ENCODE measurements around the gene FAM118A.
A peak's percentile ranks its signal among the peaks of the same experiment; 100 is the strongest.

Gene FAM118A

DNA sequence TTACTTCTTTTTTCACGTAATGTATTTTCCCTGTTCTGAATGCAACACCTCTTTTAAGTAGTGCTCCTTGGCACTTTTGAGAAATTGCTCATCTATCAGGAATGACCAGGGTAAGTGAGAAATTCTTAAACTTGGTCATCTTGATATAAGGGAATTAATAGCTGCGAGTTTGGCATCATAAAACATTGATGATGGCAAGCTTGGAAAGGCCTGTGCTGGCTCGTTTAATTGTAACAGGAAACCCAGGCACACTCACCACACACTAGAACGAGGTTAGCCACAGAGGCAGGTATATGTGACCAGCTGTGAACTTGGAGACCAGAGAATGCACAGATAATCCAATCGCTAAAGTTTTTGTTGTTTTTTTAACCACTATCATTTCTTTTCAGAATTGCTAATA, 24.3 kb downstream of the FAM118A start:
- TF ChIP-seq, protein P1, sequence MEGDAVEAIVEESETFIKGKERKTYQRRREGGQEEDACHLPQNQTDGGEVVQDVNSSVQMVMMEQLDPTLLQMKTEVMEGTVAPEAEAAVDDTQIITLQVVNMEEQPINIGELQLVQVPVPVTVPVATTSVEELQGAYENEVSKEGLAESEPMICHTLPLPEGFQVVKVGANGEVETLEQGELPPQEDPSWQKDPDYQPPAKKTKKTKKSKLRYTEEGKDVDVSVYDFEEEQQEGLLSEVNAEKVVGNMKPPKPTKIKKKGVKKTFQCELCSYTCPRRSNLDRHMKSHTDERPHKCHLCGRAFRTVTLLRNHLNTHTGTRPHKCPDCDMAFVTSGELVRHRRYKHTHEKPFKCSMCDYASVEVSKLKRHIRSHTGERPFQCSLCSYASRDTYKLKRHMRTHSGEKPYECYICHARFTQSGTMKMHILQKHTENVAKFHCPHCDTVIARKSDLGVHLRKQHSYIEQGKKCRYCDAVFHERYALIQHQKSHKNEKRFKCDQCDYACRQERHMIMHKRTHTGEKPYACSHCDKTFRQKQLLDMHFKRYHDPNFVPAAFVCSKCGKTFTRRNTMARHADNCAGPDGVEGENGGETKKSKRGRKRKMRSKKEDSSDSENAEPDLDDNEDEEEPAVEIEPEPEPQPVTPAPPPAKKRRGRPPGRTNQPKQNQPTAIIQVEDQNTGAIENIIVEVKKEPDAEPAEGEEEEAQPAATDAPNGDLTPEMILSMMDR (IDR thresholded peaks at IDR 0.05) = no peak
- H3K4me1 ChIP-seq = peaks cover 3% of the 10 kb centered on the region
- no peaks in the 10 kb centered on the region for H3K9me3 ChIP-seq (ENCODE audit: control insufficient read depth, low read length)
- no peak overlapping the region for H3K4me3 ChIP-seq (ENCODE audit: low read depth, low read length)
- H3K79me2 ChIP-seq = no peaks in the 10 kb centered on the region
- no peak overlapping the region for H3K9ac ChIP-seq
- H3K4me2 ChIP-seq (ENCODE audit: low read length) = no peak overlapping the region
- no peaks in the 10 kb centered on the region for H3K27me3 ChIP-seq (ENCODE audit: control insufficient read depth, insufficient read depth, low read length)
- no peak overlapping the region for H2AFZ ChIP-seq
- no peak overlapping the region for H3K27ac ChIP-seq
- no peaks in the 10 kb centered on the region for H3K36me3 ChIP-seq (ENCODE audit: control insufficient read depth, insufficient read depth, low read length)

DNA sequence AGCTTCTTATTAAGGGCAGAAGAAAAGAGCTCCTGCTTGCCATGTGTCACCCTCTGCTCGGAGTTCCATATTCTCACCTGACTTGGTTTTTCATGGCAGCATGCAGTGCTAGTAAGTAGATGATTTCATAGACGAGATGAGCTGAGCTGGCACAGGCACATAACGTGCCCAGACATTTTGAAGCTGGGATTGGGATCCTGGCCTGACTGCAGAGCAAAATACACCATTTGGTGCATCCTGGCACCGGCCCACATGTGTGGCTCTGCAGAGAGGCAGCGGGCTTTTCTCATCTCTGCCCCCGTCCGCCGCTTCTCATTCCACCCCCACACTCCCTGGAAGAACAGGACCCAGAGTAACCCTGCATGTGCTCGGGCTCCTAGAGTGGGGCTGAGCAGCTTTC, 24.8 kb downstream of the FAM118A start:
- no peaks in the 10 kb centered on the region for H3K4me1 ChIP-seq
- H3K36me3 ChIP-seq (ENCODE audit: control insufficient read depth, insufficient read depth, low read length) = no peaks in the 10 kb centered on the region
- H3K9ac ChIP-seq = no peak overlapping the region
- peak overlapping the region; percentile 16 for H3K27ac ChIP-seq
- no peaks in the 10 kb centered on the region for H3K27me3 ChIP-seq (ENCODE audit: control insufficient read depth, insufficient read depth, low read length)
- no peak overlapping the region for H2AFZ ChIP-seq
- no peaks in the 10 kb centered on the region for H3K9me3 ChIP-seq (ENCODE audit: control insufficient read depth, low read length)
- H3K4me3 ChIP-seq (ENCODE audit: low read depth, low read length) = no peak overlapping the region
- H3K4me2 ChIP-seq (ENCODE audit: low read length) = no peak overlapping the region
- H3K79me2 ChIP-seq = no peaks in the 10 kb centered on the region
- TF ChIP-seq, protein P1 (IDR thresholded peaks at IDR 0.05) = no peak

DNA sequence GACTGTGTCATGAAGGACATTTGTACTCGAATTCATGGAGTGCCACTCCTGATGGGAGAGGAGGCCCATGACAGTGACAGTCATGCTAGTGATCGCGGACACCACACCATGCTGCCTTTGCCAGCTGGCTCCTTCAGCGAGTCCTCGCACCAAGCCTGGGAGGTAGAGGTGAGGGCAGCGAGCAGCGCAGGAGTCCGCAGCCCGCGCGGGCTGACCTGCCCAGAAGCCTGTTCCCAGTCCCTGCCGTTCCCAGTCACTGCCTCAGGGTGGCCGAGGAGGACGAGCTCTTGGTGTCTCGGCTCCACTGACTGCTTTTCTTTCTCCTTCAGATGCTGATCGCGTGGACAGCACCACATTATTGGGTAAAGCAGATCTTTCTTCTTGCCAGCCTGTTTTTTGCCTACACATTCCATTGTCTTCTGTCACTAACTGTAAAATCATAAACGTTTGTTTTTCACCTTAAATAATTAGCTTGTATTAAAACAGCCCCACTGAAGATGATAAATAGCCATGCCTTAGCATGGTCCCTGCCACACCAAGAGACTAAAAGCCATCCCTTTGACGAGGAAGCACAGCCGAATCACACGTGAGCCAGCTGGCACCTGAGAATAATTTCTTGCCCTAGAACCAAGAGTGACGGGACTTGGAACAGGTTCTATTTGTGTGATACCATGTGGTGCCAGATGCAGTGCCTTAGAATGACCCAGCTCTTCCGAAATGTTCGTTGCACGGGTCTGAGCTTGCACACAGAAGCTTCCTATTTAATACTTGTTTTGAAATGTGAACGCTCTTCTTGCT, 25.5 kb downstream of the FAM118A start:
- Histone ChIP-seq H3K27me3 (ENCODE audit: control insufficient read depth, insufficient read depth, low read length) (no peaks in the 10 kb centered on the region), H3K9me3 (ENCODE audit: control insufficient read depth, low read length) (no peaks in the 10 kb centered on the region), H3K9ac (no peak overlapping the region), H3K4me2 (ENCODE audit: low read length) (peak overlapping the region; percentile 2), H3K4me1 (no peaks in the 10 kb centered on the region), H3K4me3 (ENCODE audit: low read depth, low read length) (no peak overlapping the region), H3K36me3 (ENCODE audit: control insufficient read depth, insufficient read depth, low read length) (no peaks in the 10 kb centered on the region), H3K79me2 (no peaks in the 10 kb centered on the region), H2AFZ (no peak overlapping the region), H3K27ac (peak overlapping the region; percentile 16)
- TF ChIP-seq, protein P1 (IDR thresholded peaks at IDR 0.05) = no peak

DNA sequence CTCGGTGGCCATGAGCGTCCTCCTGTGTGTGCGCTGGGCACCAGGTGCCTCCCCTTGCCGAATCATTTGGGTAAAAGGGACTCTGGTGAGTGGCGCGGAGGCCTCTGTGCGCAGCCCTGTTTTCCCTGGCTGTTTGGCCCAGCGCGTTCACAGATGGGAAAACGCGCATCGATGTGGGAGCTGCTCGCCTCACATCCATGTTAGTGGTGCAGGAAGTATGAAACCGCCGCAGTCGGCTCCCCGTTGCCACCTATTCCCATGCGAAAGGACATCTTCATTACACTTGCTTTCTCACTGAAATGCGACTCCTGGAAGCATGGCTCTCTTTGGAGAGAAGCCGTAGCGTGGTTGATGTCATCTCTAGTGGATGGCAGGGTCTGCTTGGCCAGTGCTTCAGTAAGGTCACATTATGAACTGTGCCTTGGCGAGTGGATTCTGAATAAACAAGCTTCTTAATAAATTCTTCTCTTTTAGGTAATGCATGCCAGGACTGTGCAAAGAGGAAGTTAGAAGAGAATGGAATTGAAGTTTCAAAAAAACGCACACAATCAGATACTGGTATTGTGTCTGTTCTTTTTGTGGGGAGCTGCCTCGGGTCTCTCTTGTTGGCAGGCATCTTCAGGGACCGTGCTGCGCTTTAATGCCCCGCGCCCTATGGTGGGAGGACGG, 26.3 kb downstream of the FAM118A start:
- no peak overlapping the region for H3K4me3 ChIP-seq (ENCODE audit: low read depth, low read length)
- TF ChIP-seq, protein P1 (IDR thresholded peaks at IDR 0.05) = no peak
- no peaks in the 10 kb centered on the region for H3K27me3 ChIP-seq (ENCODE audit: control insufficient read depth, insufficient read depth, low read length)
- H2AFZ ChIP-seq = no peak overlapping the region
- no peaks in the 10 kb centered on the region for H3K36me3 ChIP-seq (ENCODE audit: control insufficient read depth, insufficient read depth, low read length)
- H3K79me2 ChIP-seq = no peaks in the 10 kb centered on the region
- no peaks in the 10 kb centered on the region for H3K4me1 ChIP-seq
- H3K9ac ChIP-seq = no peak overlapping the region
- H3K27ac ChIP-seq = peak overlapping the region; percentile 30
- H3K4me2 ChIP-seq (ENCODE audit: low read length) = no peak overlapping the region
- H3K9me3 ChIP-seq (ENCODE audit: control insufficient read depth, low read length) = no peaks in the 10 kb centered on the region

All from parathyroid adenoma (tissue), 2 donors.